Loucy (cell line): ENCODE results near the gene ZNF318.
"Not testable (repeated sequence)": the region's sequence is repeated elsewhere in the genome, so short reads cannot be mapped to it uniquely, and the experiment has no call there.

Experiments used
- H2AFZ ChIP-seq: fragments of 200-600 bp; sonication (generic); 2 replicates; pipeline ENCODE4 v1.6.0; 2016; ENCODE audit warnings: antibody characterized with exemption, mild to moderate bottlenecking, low read length, moderate library complexity
- H3F3A ChIP-seq: fragments of 200-600 bp; 2 replicates; pipeline ENCODE4 v1.6.0; 2016; ENCODE audit warnings: antibody characterized with exemption, low read depth, mild to moderate bottlenecking
- H3K27me3 ChIP-seq: fragments of 200-600 bp; sonication (generic); 2 replicates; pipeline ENCODE4 v1.6.1; 2014; ENCODE audit warnings: low read length, mild to moderate bottlenecking; ENCODE audit not compliant: insufficient read depth, poor library complexity, severe bottlenecking
- H3K36me3 ChIP-seq: fragments of 200-600 bp; sonication (generic); 2 replicates; pipeline ENCODE4 v1.6.1; 2016; ENCODE audit warnings: low read length; ENCODE audit not compliant: insufficient read depth
- H3K4me1 ChIP-seq: fragments of 200-600 bp; sonication (generic); 2 replicates; pipeline ENCODE4 v1.5.1; 2014; ENCODE audit warnings: low read length, mild to moderate bottlenecking; ENCODE audit not compliant: insufficient read depth, poor library complexity, severe bottlenecking
- H3K4me2 ChIP-seq: fragments of 200-600 bp; sonication (generic); 2 replicates; pipeline ENCODE4 v1.6.0; 2014; ENCODE audit warnings: antibody characterized with exemption, low read length, low read depth, mild to moderate bottlenecking; ENCODE audit not compliant: poor library complexity, severe bottlenecking
- H3K4me3 ChIP-seq: fragments of 200-600 bp; sonication (generic); 2 replicates; pipeline ENCODE4 v1.5.1; 2014; ENCODE audit warnings: low read length, mild to moderate bottlenecking, mixed read lengths; ENCODE audit not compliant: poor library complexity, severe bottlenecking
- H3K79me2 ChIP-seq: fragments of 200-600 bp; sonication (generic); 2 replicates; pipeline ENCODE4 v1.6.1; 2014; ENCODE audit warnings: low read length; ENCODE audit not compliant: insufficient read depth
- H3K9ac ChIP-seq: fragments of 200-600 bp; sonication (generic); 2 replicates; pipeline ENCODE4 v1.6.0; 2014; ENCODE audit warnings: mild to moderate bottlenecking, low read depth, low read length, moderate library complexity; ENCODE audit not compliant: poor library complexity, severe bottlenecking
- H3K9me2 ChIP-seq: fragments of 200-600 bp; sonication (generic); replicated peaks from 2 replicates; pipeline ENCODE4 v1.6.1; 2016; ENCODE audit warnings: low read depth, low read length, mixed read lengths
- H3K9me3 ChIP-seq: fragments of 200-600 bp; sonication (generic); 2 replicates; pipeline ENCODE4 v1.6.1; 2014; ENCODE audit warnings: mild to moderate bottlenecking, antibody characterized with exemption, low read length, low read depth; ENCODE audit not compliant: insufficient read depth
- H4K20me1 ChIP-seq: fragments of 200-600 bp; sonication (generic); 2 replicates; pipeline ENCODE4 v1.6.0; 2014; ENCODE audit warnings: antibody characterized with exemption, low read length, mild to moderate bottlenecking; ENCODE audit not compliant: insufficient read depth, poor library complexity, severe bottlenecking
- EZH2phosphoT487 ChIP-seq: fragments of 200-600 bp; IDR thresholded peaks from 2 replicates; pipeline ENCODE4 v1.6.1; 2018; ENCODE audit warnings: antibody characterized with exemption, mild to moderate bottlenecking, moderate library complexity, borderline replicate concordance
- TF ChIP-seq, protein P1 (sequence below): fragments of 200-600 bp; sonication (generic); conservative IDR thresholded peaks from 2 replicates; pipeline ENCODE4 v1.5.1; 2014; ENCODE audit warnings: mild to moderate bottlenecking, antibody characterized with exemption, low read length

ZNF318 gene

GRCh38 chr6:43394982-43395381 lies 25.5 kb upstream of the ZNF318 start:
- Histone ChIP-seq H3K9me2 (no peaks in the 10 kb centered on the region), H2AFZ (no peak overlapping the region), H4K20me1 (no peaks in the 10 kb centered on the region), H3K9ac (no peak overlapping the region), H3K36me3 (no peaks in the 10 kb centered on the region), H3K27me3 (peaks cover 15% of the 10 kb centered on the region), H3F3A (no peaks in the 10 kb centered on the region), H3K79me2 (no peaks in the 10 kb centered on the region), H3K4me3 (no peak overlapping the region), H3K9me3 (no peaks in the 10 kb centered on the region), H3K4me2 (no peak overlapping the region), H3K4me1 (peaks cover 25% of the 10 kb centered on the region)
- no peak for TF ChIP-seq EZH2phosphoT487
- TF ChIP-seq, protein P1, sequence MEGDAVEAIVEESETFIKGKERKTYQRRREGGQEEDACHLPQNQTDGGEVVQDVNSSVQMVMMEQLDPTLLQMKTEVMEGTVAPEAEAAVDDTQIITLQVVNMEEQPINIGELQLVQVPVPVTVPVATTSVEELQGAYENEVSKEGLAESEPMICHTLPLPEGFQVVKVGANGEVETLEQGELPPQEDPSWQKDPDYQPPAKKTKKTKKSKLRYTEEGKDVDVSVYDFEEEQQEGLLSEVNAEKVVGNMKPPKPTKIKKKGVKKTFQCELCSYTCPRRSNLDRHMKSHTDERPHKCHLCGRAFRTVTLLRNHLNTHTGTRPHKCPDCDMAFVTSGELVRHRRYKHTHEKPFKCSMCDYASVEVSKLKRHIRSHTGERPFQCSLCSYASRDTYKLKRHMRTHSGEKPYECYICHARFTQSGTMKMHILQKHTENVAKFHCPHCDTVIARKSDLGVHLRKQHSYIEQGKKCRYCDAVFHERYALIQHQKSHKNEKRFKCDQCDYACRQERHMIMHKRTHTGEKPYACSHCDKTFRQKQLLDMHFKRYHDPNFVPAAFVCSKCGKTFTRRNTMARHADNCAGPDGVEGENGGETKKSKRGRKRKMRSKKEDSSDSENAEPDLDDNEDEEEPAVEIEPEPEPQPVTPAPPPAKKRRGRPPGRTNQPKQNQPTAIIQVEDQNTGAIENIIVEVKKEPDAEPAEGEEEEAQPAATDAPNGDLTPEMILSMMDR: no peak

DNA sequence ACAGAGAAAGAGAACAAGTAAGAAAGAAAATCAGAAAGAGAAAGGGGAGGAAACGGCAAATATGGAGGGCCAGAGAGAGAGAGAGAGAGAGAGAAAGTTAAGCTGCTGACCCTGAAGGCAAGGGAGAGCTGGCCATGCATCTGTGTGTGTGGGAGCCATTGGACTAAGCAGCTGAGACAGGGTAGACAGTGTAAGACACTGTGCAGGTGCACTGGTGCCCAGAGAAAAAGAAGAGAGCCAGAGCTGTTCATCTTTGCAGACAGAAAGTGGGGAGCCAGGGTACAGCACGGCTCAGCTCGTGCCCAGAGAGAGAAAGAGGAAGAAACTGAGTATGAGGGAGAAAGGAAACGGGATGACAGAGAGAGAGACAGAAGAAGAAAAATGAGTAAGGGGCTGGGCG lies 24.2 kb upstream of the ZNF318 start:
- Histone ChIP-seq H3K4me2 (peak overlapping the region; percentile 77), H3K4me3 (no peak overlapping the region), H3K9me2 (no peaks in the 10 kb centered on the region), H3K4me1 (peaks cover 32% of the 10 kb centered on the region), H3K9me3 (no peaks in the 10 kb centered on the region), H3K27me3 (peaks cover 28% of the 10 kb centered on the region), H3K9ac (no peak overlapping the region), H2AFZ (no peak overlapping the region), H3F3A (no peaks in the 10 kb centered on the region), H4K20me1 (no peaks in the 10 kb centered on the region), H3K79me2 (no peaks in the 10 kb centered on the region), H3K36me3 (no peaks in the 10 kb centered on the region)
- TF ChIP-seq, protein P1: no peak
- TF ChIP-seq EZH2phosphoT487: no peak

- not testable (repeated sequence) for H3K36me3 ChIP-seq
Measured at GRCh38 chr6:43393133-43393532, 23.7 kb upstream of the ZNF318 start.

DNA sequence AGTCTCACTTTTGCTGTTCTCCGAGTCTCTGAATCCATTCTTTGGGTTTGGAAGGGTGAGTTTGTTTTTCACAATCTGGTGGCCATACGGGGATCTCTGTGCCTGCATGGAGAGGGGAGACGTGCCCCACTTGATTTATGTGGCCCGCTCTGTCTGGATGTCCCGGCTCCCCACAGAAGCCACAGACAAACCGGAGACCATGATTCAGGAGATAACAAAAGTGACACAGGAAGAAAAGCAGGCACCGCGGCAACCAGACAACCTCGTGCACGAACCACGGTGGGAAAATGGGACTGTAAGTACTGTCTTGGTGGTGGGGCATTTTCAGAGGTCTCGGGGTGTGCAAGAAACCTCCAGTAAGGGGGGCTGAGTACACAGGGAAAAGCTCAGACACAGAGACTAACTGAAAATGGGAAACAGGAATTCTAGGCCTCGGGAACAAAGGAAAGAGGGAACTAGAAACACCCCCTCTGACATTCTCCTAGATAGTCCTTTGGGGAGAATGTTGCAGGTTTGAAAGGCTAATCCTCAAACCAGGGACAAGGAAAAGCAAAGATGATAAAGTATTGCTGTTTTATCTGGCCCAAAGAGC lies 22.1 kb upstream of the ZNF318 start:
- no peak for TF ChIP-seq EZH2phosphoT487
- TF ChIP-seq, protein P1: no peak
- no peaks in the 10 kb centered on the region for H3F3A ChIP-seq
- no peaks in the 10 kb centered on the region for H4K20me1 ChIP-seq
- peaks cover 32% of the 10 kb centered on the region for H3K4me1 ChIP-seq
- peak overlapping the region; percentile 64 for H3K9ac ChIP-seq
- peaks cover 32% of the 10 kb centered on the region for H3K27me3 ChIP-seq
- H3K9me2 ChIP-seq: no peaks in the 10 kb centered on the region
- peak overlapping the region; percentile 69 for H3K4me3 ChIP-seq
- H3K9me3 ChIP-seq: no peaks in the 10 kb centered on the region
- H3K36me3 ChIP-seq: no peaks in the 10 kb centered on the region
- H3K4me2 ChIP-seq: peak overlapping the region; percentile 77
- no peaks in the 10 kb centered on the region for H3K79me2 ChIP-seq
- peak overlapping the region; percentile 56 for H2AFZ ChIP-seq

More at GRCh38 chr6:43393133-43393532, 23.7 kb upstream of the ZNF318 start:
- Histone ChIP-seq H3K4me3 (peak overlapping the region; percentile 69), H3K4me1 (peaks cover 32% of the 10 kb centered on the region), H3K27me3 (peaks cover 28% of the 10 kb centered on the region), H3K4me2 (peak overlapping the region; percentile 77)
- not testable (repeated sequence) for H3K9me3 ChIP-seq, H4K20me1 ChIP-seq, H3K9ac ChIP-seq, H2AFZ ChIP-seq, H3K9me2 ChIP-seq, H3K79me2 ChIP-seq, H3F3A ChIP-seq

GRCh38 chr6:43390753-43391439 lies 21.4 kb upstream of the ZNF318 start:
- H4K20me1 ChIP-seq, H3F3A ChIP-seq, H3K9me3 ChIP-seq, H3K9me2 ChIP-seq, H3K36me3 ChIP-seq, H3K79me2 ChIP-seq: not testable (repeated sequence)
- Histone ChIP-seq H3K4me2 (peak overlapping the region; percentile 77), H3K4me3 (peak overlapping the region; percentile 69), H3K4me1 (peaks cover 32% of the 10 kb centered on the region), H3K27me3 (peaks cover 38% of the 10 kb centered on the region), H3K9ac (peak overlapping the region; percentile 64), H2AFZ (peak overlapping the region; percentile 56)
